T-helper 2 cell treated with Interferon-gamma antibody and Interleukin-4, amounts not matched to agents 5 μg/mL and 100 μg/mL, for 36 hours (primary cell): Measurements from ENCODE around the gene TEX36.

Experiments used
- DNase-seq: peaks from one replicate; pipeline ENCODE4 v3.0.0; 2021; ENCODE audit warnings: low spot score
- H3K27ac Mint-ChIP-seq: one replicate; pipeline ENCODE4 v1.8.0; 2021; ENCODE audit warnings: mild to moderate bottlenecking, mixed read lengths
- H3K27me3 Mint-ChIP-seq: one replicate; pipeline ENCODE4 v1.8.0; 2021; ENCODE audit warnings: low read depth, mixed read lengths
- H3K36me3 Mint-ChIP-seq: one replicate; pipeline ENCODE4 v1.8.0; 2021; ENCODE audit warnings: low read depth, mixed read lengths
- H3K4me1 Mint-ChIP-seq: one replicate; pipeline ENCODE4 v1.8.0; 2021; ENCODE audit warnings: low read depth, mixed read lengths
- H3K4me3 Mint-ChIP-seq: one replicate; pipeline ENCODE4 v1.8.0; 2022; ENCODE audit warnings: mild to moderate bottlenecking, moderate library complexity, mixed read lengths
- H3K9me3 Mint-ChIP-seq: one replicate; pipeline ENCODE4 v1.8.0; 2021; ENCODE audit warnings: mixed read lengths

The TEX36 gene

DNA sequence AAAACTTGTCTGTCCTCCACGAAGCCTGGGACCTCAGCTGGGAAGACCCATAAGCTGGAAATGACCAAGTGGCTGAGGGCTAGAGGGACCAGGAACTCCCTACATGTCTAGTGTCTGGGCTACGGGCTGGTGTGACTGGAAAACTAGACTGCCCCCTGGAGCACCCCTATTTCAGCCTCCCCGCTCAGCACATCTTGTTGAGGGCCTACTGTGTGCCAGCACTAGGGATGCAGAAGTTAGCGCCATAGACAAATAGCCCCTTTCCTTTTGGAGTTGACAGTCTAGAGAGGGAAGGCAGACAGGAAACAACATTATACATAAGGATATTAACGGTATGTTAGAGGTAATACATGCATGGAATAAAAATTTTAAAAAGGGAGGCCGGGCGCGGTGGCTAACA, 74.5 kb downstream of the TEX36 start:
- H3K4me1 Mint-ChIP-seq = no peaks in the 10 kb centered on the region
- H3K4me3 Mint-ChIP-seq = no peak overlapping the region
- no peaks in the 10 kb centered on the region for H3K36me3 Mint-ChIP-seq
- H3K27ac Mint-ChIP-seq = no peak overlapping the region
- no peaks in the 10 kb centered on the region for H3K27me3 Mint-ChIP-seq
- DNase-seq = no peak
- no peaks in the 10 kb centered on the region for H3K9me3 Mint-ChIP-seq

DNA sequence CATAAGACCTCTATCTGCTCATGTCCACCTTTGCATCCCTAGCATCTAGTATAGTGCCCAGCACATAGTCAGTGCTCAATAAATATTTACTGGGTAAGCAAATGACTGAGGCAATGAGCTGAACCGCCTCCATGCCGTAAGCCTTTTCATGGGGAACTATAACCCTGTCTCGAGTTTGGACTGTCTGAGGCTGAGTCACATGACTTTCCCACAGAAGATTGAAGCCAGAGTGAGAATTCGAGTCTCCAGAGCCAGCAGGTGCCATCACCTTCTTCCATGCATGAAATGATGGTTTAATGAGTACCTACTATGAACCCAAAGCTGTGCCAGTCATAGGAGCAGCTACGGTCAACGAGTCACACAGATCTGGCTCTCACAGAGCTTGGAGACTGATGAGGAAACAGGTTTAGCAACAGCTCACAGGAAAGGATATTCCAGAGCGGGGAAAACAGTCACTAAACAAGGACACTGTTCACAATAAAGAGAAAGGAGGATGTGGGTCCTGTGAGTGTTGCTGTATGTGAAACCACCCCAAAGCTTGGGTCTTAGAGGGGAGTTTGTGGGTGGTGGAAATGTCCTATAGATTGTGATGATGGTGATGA, 75.2 kb downstream of the TEX36 start:
- H3K27me3 Mint-ChIP-seq = no peaks in the 10 kb centered on the region
- no peak overlapping the region for H3K4me3 Mint-ChIP-seq
- H3K9me3 Mint-ChIP-seq = no peaks in the 10 kb centered on the region
- H3K27ac Mint-ChIP-seq = no peak overlapping the region
- DNase-seq = no peak
- no peaks in the 10 kb centered on the region for H3K36me3 Mint-ChIP-seq
- H3K4me1 Mint-ChIP-seq = no peaks in the 10 kb centered on the region

DNA sequence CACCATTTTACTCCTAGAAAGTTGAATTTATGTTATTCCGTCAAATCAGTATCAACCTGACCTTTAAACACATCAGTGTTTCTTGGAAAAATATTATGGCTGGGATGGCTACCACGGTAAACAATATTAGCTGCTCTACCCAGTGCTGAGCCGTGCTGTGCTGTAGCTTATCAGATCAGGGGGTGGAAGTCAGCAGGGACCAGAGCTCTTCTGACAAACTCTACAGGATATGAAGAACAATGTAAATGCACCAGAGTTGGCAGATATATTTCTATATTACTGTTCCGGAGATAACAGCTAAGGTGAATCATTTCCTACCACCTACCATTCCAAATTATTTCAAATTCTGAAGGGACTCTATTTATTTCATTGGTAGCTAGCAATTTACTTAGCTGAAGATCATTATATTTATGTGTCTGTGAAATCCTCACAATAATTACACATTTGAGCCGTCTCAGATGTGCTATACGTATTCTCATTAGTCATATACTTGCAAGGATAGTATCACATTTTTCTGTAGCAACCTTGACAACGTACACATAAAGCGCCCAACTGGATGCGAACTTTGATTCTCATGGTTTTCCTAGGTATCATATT, 76.5 kb downstream of the TEX36 start:
- Mint-ChIP-seq H3K27me3 (no peaks in the 10 kb centered on the region), H3K36me3 (no peaks in the 10 kb centered on the region), H3K9me3 (no peaks in the 10 kb centered on the region), H3K27ac (no peak overlapping the region), H3K4me3 (no peak overlapping the region), H3K4me1 (no peaks in the 10 kb centered on the region)
- no peak for DNase-seq
